Hepatocyte (in vitro differentiated cells): ENCODE results near the gene GPRC5D.

Source experiments
- CTCF ChIP-seq: fragments of 200-600 bp; sonication (generic); IDR thresholded peaks from 2 replicates; pipeline ENCODE4 v1.5.1; 2016; ENCODE audit warnings: antibody characterized with exemption, mild to moderate bottlenecking; ENCODE audit not compliant: poor library complexity
- EZH2 ChIP-seq: fragments of 200-600 bp; sonication (generic); IDR thresholded peaks from 2 replicates; pipeline ENCODE4 v1.6.1; 2016; ENCODE audit warnings: antibody characterized with exemption, mild to moderate bottlenecking, borderline replicate concordance

GRCh38 chr12:12902036-12902435 is 49.9 kb downstream of the GPRC5D start:
- TF ChIP-seq CTCF (no peak), EZH2 (no peak)
